NOMO-1 (cell line): ENCODE results near the gene MAPK4.
"Not testable (repeated sequence)": the region's sequence is repeated elsewhere in the genome, so short reads cannot be mapped to it uniquely, and the experiment has no call there.

Experiments used
- DNase-seq, 2 experiments: peaks; one replicate each; lab custom pipeline; 2025; ENCODE audit not compliant: unreplicated experiment in 2 of 2; lab: John Stamatoyannopoulos, UW

The MAPK4 gene

GRCh38 chr18:50679056-50679455, 119.2 kb downstream of the MAPK4 start:
- no peak for DNase-seq

GRCh38 chr18:50679656-50680055, 119.8 kb downstream of the MAPK4 start:
- no peak for DNase-seq

GRCh38 chr18:50680966-50681365, 121.1 kb downstream of the MAPK4 start:
- no peak for DNase-seq

- DNase-seq = no peak
Observed at GRCh38 chr18:50682852-50683251, 123.0 kb downstream of the MAPK4 start.

- no peak for DNase-seq
Observed at GRCh38 chr18:50686409-50686808, 126.5 kb downstream of the MAPK4 start.

GRCh38 chr18:50687491-50687890, 127.6 kb downstream of the MAPK4 start:
- DNase-seq = no peak

- no peak for DNase-seq
Observed at GRCh38 chr18:50689578-50689977, 129.7 kb downstream of the MAPK4 start.

GRCh38 chr18:50694147-50694546, 134.3 kb downstream of the MAPK4 start:
- DNase-seq = no peak

- DNase-seq = no peak
Observed at GRCh38 chr18:50695431-50696176, 135.7 kb downstream of the MAPK4 start.

GRCh38 chr18:50696436-50696835, 136.5 kb downstream of the MAPK4 start:
- DNase-seq = no peak

GRCh38 chr18:50696929-50697328, 137.0 kb downstream of the MAPK4 start:
- DNase-seq = no peak

GRCh38 chr18:50697509-50697908, 137.6 kb downstream of the MAPK4 start:
- DNase-seq = no peak

GRCh38 chr18:50700245-50701165, 140.6 kb downstream of the MAPK4 start:
- no peak for DNase-seq

- DNase-seq = no peak
Observed at GRCh38 chr18:50704357-50704940, 144.6 kb downstream of the MAPK4 start.

- no peak for DNase-seq
Observed at GRCh38 chr18:50706199-50706598, 146.3 kb downstream of the MAPK4 start.

GRCh38 chr18:50706651-50707050, 146.8 kb downstream of the MAPK4 start:
- no peak for DNase-seq

GRCh38 chr18:50707297-50707696, 147.4 kb downstream of the MAPK4 start:
- DNase-seq = not testable (repeated sequence)

GRCh38 chr18:50707855-50708469, 148.1 kb downstream of the MAPK4 start:
- no peak for DNase-seq

- no peak for DNase-seq
Observed at GRCh38 chr18:50709193-50709592, 149.3 kb downstream of the MAPK4 start.

GRCh38 chr18:50711386-50711785, 151.5 kb downstream of the MAPK4 start:
- DNase-seq = no peak

- DNase-seq = no peak
Observed at GRCh38 chr18:50715919-50716318, 156.0 kb downstream of the MAPK4 start.
